K562 (cell line): Measurements from ENCODE around the gene ODAD4. TPM values are rescaled to one million over a fixed set of nuclear protein-coding genes. Genes with fewer than 3 reads are reported as not detected.
A peak's percentile ranks its signal among the peaks of the same experiment; 100 is the strongest.

ENCODE experiments used
- CHD1 ChIP-seq: fragments of 200-600 bp; sonication (generic); IDR thresholded peaks from one replicate; pipeline ENCODE4 v1.6.1; 2012; ENCODE audit warnings: mild to moderate bottlenecking, moderate library complexity, low read length, inconsistent platforms
- CREM ChIP-seq: IDR thresholded peaks from 2 replicates; pipeline ENCODE4 v1.6.1; 2014; ENCODE audit warnings: antibody characterized with exemption, low read depth
- HDAC2 ChIP-seq: fragments of 450-650 bp; IDR thresholded peaks from 2 replicates; pipeline ENCODE4 v1.6.1; 2016; ENCODE audit warnings: mild to moderate bottlenecking
- MBD2 ChIP-seq: sonication (generic); IDR thresholded peaks from 2 replicates; pipeline ENCODE4 v1.6.1; 2016; ENCODE audit warnings: low read depth, borderline replicate concordance
- MCM7 ChIP-seq, 2 experiments: fragments of 450-650 bp; IDR thresholded peaks; 2 replicates each; pipeline ENCODE4 v1.6.1; 2016 to 2018
- NFRKB ChIP-seq: fragments of 450-650 bp; IDR thresholded peaks from 2 replicates; pipeline ENCODE4 v1.6.1; 2016; ENCODE audit warnings: low read depth
- NONO ChIP-seq, 2 experiments: fragments of 200-400 bp in 1 of 2; fragments of 450-650 bp in 1 of 2; formaldehyde crosslinking in 1 of 2; IDR thresholded peaks; 2 replicates each; pipeline ENCODE4 v1.6.1; 2017; ENCODE audit warnings: low read depth in 2 of 2, mild to moderate bottlenecking in 2 of 2, moderate library complexity in 2 of 2, low read length in 1 of 2
- NR2C2 ChIP-seq, 2 experiments: fragments of 200-800 bp in 1 of 2; sonication (Bioruptor generic) in 1 of 2; sonication (generic) in 1 of 2; formaldehyde crosslinking in 1 of 2; IDR thresholded peaks; 2 replicates each; pipeline versions ENCODE4 v1.6.1 to v1.8.0; 2016 to 2022; ENCODE audit warnings: mild to moderate bottlenecking in 1 of 2, missing compliant biosample characterization in 1 of 2, missing genetic modification characterization in 1 of 2, missing genetic modification reagents in 1 of 2
- PCBP1 ChIP-seq: fragments of 200-400 bp; formaldehyde crosslinking; IDR thresholded peaks from 2 replicates; pipeline ENCODE4 v1.6.1; 2018; ENCODE audit warnings: mild to moderate bottlenecking, low read depth, low read length; ENCODE audit not compliant: poor library complexity, severe bottlenecking
- PML ChIP-seq: IDR thresholded peaks from 2 replicates; pipeline ENCODE4 v1.6.1; 2012; ENCODE audit warnings: low read length, inconsistent platforms
- POLR2G ChIP-seq: fragments of 200-400 bp; formaldehyde crosslinking; IDR thresholded peaks from 2 replicates; pipeline ENCODE4 v1.6.1; 2017; ENCODE audit warnings: low read depth, mild to moderate bottlenecking, antibody characterized with exemption, low read length, moderate library complexity
- RBBP5 ChIP-seq: fragments of 200-600 bp; sonication (generic); IDR thresholded peaks from 2 replicates; pipeline ENCODE4 v1.6.1; 2012; ENCODE audit warnings: borderline replicate concordance, mild to moderate bottlenecking, low read length, control low read depth, inconsistent platforms; ENCODE audit not compliant: insufficient read depth, poor library complexity, severe bottlenecking
- RBM14 ChIP-seq: fragments of 200-400 bp; formaldehyde crosslinking; IDR thresholded peaks from 2 replicates; pipeline ENCODE4 v1.6.1; 2018; ENCODE audit warnings: low read depth, mild to moderate bottlenecking, low read length, moderate library complexity, borderline replicate concordance; ENCODE audit not compliant: insufficient read depth
- RFX5 ChIP-seq: IDR thresholded peaks from 2 replicates; pipeline ENCODE4 v1.6.1; 2011; ENCODE audit warnings: low read depth, mild to moderate bottlenecking, improper control_type of control experiment, low read length
- SUPT5H ChIP-seq: fragments of 450-650 bp; IDR thresholded peaks from 2 replicates; pipeline ENCODE4 v1.6.1; 2016
- TCF3 ChIP-seq: sonication (generic); formaldehyde crosslinking; IDR thresholded peaks from 2 replicates; pipeline ENCODE4 v1.4.0; 2020; ENCODE audit warnings: mild to moderate bottlenecking, missing genetic modification reagents
- ZBED1 ChIP-seq: IDR thresholded peaks from 2 replicates; pipeline ENCODE4 v1.6.1; 2014
- ZNF143 ChIP-seq: sonication (generic); formaldehyde crosslinking; IDR thresholded peaks from 2 replicates; pipeline ENCODE4 v1.9.0; 2022; ENCODE audit warnings: mild to moderate bottlenecking, missing genetic modification reagents
- ZNF696 ChIP-seq: fragments of 250-450 bp; sonication (Bioruptor Pico); conservative IDR thresholded peaks from 2 replicates; pipeline ENCODE4 v1.4.0; 2020; ENCODE audit warnings: mild to moderate bottlenecking, moderate library complexity
- ZNF79 ChIP-seq: fragments of 250-450 bp; sonication (Bioruptor Pico); IDR thresholded peaks from 2 replicates; pipeline ENCODE4 v1.4.0; 2020; ENCODE audit warnings: low read depth, mild to moderate bottlenecking, moderate library complexity
- polyA plus RNA-seq, 8 experiments: library from polyadenylated mRNA; depleted of rRNA in 4 of 8; stranded (reverse) in 5 of 8; unstranded in 3 of 8; fragments of >200 nt; fragmentation: Nextera tagmentation in 2 of 8; fragmentation: Illumina TruSeq in 1 of 8; extraction: Ambion mirVana in 2 of 8; extraction: Trizol in 1 of 8; gene quantifications; 2 replicates each; pipeline versions ENCODE4 v1.2.1 to v1.2.3, GENCODE V29; 2011 to 2014; ENCODE audit warnings: inconsistent platforms in 1 of 8, missing spikeins in 1 of 8
- total RNA-seq, 7 experiments: library from RNA; depleted of rRNA in 6 of 7; stranded (reverse); fragments of >200 nt in 6 of 7; fragmentation: Illumina TruSeq in 2 of 7; extraction: Trizol in 2 of 7; gene quantifications; 2 replicates each; pipeline versions ENCODE4 v1.2.1 to v1.2.3, GENCODE V29; 2011 to 2021; ENCODE audit warnings: low replicate concordance in 1 of 7
- TF ChIP-seq, protein P1 (sequence below), 3 experiments: IDR thresholded peaks in 2 of 3; conservative IDR thresholded peaks in 1 of 3; 2 replicates each; pipeline ENCODE4 v1.5.1; 2011 to 2012; ENCODE audit warnings: low read length in 3 of 3, mild to moderate bottlenecking in 3 of 3, control low read depth in 2 of 3, improper control_type of control experiment in 1 of 3, inconsistent platforms in 1 of 3, low read depth in 1 of 3, mixed read lengths in 1 of 3, moderate library complexity in 1 of 3; ENCODE audit not compliant: insufficient read depth in 2 of 3
- TF ChIP-seq, protein P2 (sequence below), 3 experiments: fragments of 200-800 bp in 1 of 3; fragments of 250-450 bp in 1 of 3; fragments of 450-650 bp in 1 of 3; sonication (Bioruptor Pico) in 1 of 3; sonication (Bioruptor generic) in 1 of 3; formaldehyde crosslinking in 1 of 3; IDR thresholded peaks; 2 replicates each; pipeline versions ENCODE4 v1.6.1 to v1.8.0; 2016 to 2022; ENCODE audit warnings: mild to moderate bottlenecking in 2 of 3, missing genetic modification characterization in 2 of 3, missing compliant biosample characterization in 1 of 3, moderate library complexity in 1 of 3

ODAD4 gene
- total and polyA plus RNA-seq, 9 of the 15 experiments (the other 6 are each of a cell fraction or from before 2014, with no cell fraction given), result 0.09 to 0.98 (median 0.51) TPM

DNA sequence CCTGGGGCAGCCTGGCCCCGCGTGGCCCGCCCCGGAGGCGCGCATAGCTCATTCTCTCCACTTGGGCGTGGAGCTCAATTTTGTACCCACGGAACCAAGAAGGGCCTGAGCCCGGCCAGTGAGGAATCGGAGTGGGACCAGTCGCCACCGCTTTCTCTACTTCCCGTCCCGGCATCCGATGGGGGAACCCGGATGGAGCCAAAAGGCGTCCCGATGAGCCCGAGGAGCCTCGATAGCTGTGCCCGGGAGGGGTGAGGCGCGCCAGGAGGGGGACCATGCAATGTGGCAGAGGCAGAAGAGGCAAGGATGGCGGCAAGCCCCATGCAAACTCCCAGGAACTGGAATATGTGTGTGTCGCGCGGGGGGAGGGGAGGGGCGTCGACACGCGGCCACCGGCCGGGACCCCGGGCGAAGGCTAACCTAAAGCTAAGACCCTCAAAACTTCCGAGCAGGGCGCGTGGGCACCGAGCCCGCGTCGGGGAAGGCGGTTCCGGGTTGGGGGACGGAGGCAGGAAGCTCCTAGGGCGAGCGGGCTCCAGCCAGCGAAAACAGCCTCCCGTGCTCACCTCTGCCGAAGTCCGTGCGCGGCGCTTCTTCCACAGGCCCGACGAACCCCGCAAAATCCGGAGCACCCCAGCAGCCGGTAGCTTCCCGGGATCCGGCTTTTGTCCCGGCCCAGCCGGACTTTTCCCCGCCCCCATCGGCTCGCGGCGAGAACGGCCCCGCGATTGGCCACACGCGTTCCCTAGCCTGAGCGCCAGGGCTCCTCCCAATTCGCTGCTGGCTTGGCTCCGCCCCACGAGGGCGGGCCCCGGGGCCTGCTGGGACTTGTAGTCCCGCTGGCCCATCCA, 11.9 kb upstream of the ODAD4 start, which contains the start of gene ACLY (continued):
- peak; percentile 68 for TF ChIP-seq CREM
- TF ChIP-seq ZNF696, result no peak
- no peak for TF ChIP-seq ZNF79 (CRISPR knock-in tag)
- TF ChIP-seq, protein P1, sequence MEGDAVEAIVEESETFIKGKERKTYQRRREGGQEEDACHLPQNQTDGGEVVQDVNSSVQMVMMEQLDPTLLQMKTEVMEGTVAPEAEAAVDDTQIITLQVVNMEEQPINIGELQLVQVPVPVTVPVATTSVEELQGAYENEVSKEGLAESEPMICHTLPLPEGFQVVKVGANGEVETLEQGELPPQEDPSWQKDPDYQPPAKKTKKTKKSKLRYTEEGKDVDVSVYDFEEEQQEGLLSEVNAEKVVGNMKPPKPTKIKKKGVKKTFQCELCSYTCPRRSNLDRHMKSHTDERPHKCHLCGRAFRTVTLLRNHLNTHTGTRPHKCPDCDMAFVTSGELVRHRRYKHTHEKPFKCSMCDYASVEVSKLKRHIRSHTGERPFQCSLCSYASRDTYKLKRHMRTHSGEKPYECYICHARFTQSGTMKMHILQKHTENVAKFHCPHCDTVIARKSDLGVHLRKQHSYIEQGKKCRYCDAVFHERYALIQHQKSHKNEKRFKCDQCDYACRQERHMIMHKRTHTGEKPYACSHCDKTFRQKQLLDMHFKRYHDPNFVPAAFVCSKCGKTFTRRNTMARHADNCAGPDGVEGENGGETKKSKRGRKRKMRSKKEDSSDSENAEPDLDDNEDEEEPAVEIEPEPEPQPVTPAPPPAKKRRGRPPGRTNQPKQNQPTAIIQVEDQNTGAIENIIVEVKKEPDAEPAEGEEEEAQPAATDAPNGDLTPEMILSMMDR (IDR thresholded peaks at IDR 0.05 in 2 of 3, conservative IDR thresholded peaks at IDR 0.05 in 1 of 3; ENCODE audit: insufficient read depth in 2 of 3, low read depth in 1 of 3, low read length in 3 of 3), result 0 out of 6 replicates have a peak, but pooled peaks of 1 of the 3 experiments have one; percentile 0
- TF ChIP-seq ZNF143, result peak; percentile 87
- TF ChIP-seq RBM14, result 0 out of 2 replicates have a peak, but pooled peaks have one; percentile 48
- TF ChIP-seq TCF3 (CRISPR knock-in tag), result no peak
- no peak for TF ChIP-seq HDAC2
- no peak for TF ChIP-seq NONO (IDR thresholded peaks at IDR 0.05; ENCODE audit: low read depth in 2 of 2, low read length in 1 of 2)
- 0 out of 2 replicates have a peak, but pooled peaks have one; percentile 45 for TF ChIP-seq ZBED1
- TF ChIP-seq PCBP1, result peak; percentile 83
- TF ChIP-seq POLR2G, result peak; percentile 89
- TF ChIP-seq RBBP5, result peak; percentile 81
- peak; percentile 38; the same call in 1 of the 2 replicates for TF ChIP-seq NFRKB
- peak; percentile 87 for TF ChIP-seq MBD2
- TF ChIP-seq, protein P2, sequence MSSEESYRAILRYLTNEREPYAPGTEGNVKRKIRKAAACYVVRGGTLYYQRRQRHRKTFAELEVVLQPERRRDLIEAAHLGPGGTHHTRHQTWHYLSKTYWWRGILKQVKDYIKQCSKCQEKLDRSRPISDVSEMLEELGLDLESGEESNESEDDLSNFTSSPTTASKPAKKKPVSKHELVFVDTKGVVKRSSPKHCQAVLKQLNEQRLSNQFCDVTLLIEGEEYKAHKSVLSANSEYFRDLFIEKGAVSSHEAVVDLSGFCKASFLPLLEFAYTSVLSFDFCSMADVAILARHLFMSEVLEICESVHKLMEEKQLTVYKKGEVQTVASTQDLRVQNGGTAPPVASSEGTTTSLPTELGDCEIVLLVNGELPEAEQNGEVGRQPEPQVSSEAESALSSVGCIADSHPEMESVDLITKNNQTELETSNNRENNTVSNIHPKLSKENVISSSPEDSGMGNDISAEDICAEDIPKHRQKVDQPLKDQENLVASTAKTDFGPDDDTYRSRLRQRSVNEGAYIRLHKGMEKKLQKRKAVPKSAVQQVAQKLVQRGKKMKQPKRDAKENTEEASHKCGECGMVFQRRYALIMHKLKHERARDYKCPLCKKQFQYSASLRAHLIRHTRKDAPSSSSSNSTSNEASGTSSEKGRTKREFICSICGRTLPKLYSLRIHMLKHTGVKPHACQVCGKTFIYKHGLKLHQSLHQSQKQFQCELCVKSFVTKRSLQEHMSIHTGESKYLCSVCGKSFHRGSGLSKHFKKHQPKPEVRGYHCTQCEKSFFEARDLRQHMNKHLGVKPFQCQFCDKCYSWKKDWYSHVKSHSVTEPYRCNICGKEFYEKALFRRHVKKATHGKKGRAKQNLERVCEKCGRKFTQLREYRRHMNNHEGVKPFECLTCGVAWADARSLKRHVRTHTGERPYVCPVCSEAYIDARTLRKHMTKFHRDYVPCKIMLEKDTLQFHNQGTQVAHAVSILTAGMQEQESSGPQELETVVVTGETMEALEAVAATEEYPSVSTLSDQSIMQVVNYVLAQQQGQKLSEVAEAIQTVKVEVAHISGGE (CRISPR knock-in tag; IDR thresholded peaks at IDR 0.05), result 0 out of 6 replicates have a peak, but pooled peaks of 1 of the 3 experiments have one; percentile 23
- TF ChIP-seq PML, result peak; percentile 30; the same call in 1 of the 2 replicates
- TF ChIP-seq NR2C2 (CRISPR knock-in tag; IDR thresholded peaks at IDR 0.05), result no peak
- peak; percentile 47; the same call in 1 of the 2 replicates for TF ChIP-seq NR2C2 (tag; IDR thresholded peaks at IDR 0.05)
- TF ChIP-seq RFX5, result no peak
- TF ChIP-seq SUPT5H, result peak; percentile 86
- TF ChIP-seq MCM7 (IDR thresholded peaks at IDR 0.05), result no peak
- peak; percentile 86 for TF ChIP-seq CHD1
